ENCODE data around the gene TRPM5. TPM values are rescaled to one million over a fixed set of nuclear protein-coding genes. Genes with fewer than 3 reads are reported as not detected.
A peak's percentile ranks its signal among the peaks of the same experiment; 100 is the strongest.

Gene TRPM5
- total RNA-seq, 2 experiments from 2014 or later, result not detected

- Mint-ChIP-seq H3K27ac (no peak overlapping the region), H3K4me3 (no peak overlapping the region), H3K27me3 (no peaks in the 10 kb centered on the region), H3K4me1 (ENCODE audit: low read depth) (peaks cover 7% of the 10 kb centered on the region), H3K9me3 (no peaks in the 10 kb centered on the region), H3K36me3 (ENCODE audit: low read depth) (peaks cover under 1% of the 10 kb centered on the region)
- TF ChIP-seq, protein P1, sequence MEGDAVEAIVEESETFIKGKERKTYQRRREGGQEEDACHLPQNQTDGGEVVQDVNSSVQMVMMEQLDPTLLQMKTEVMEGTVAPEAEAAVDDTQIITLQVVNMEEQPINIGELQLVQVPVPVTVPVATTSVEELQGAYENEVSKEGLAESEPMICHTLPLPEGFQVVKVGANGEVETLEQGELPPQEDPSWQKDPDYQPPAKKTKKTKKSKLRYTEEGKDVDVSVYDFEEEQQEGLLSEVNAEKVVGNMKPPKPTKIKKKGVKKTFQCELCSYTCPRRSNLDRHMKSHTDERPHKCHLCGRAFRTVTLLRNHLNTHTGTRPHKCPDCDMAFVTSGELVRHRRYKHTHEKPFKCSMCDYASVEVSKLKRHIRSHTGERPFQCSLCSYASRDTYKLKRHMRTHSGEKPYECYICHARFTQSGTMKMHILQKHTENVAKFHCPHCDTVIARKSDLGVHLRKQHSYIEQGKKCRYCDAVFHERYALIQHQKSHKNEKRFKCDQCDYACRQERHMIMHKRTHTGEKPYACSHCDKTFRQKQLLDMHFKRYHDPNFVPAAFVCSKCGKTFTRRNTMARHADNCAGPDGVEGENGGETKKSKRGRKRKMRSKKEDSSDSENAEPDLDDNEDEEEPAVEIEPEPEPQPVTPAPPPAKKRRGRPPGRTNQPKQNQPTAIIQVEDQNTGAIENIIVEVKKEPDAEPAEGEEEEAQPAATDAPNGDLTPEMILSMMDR (IDR thresholded peaks at IDR 0.05), result no peak
- no peak for ATAC-seq
- POLR2A ChIA-PET, result no interaction called here
- no peak for DNase-seq
- intact Hi-C loops (cut with micrococcal nuclease), result no loop called here
- CTCF ChIA-PET, result interaction anchor here (2.9 kb wide), 1 partner anchor 14 kb away, joined by 15 read pairs; no protein-coding TSS in a partner anchor
These were observed 37.9 kb downstream of the TRPM5 start for GRCh38 chr11:2406451-2406850.

- intact Hi-C loops (cut with micrococcal nuclease), result loop anchor here (5.0 kb wide), 1 partner anchor 97 kb away; no protein-coding TSS in a partner anchor
- DNase-seq (no peak), ATAC-seq (no peak)
- POLR2A ChIA-PET, result no interaction called here
- CTCF ChIA-PET, result interaction anchor here (2.9 to 7.4 kb wide), 2 partner anchors 16 to 100 kb away, joined by 15 to 62 read pairs; no protein-coding TSS in a partner anchor
- no peaks in the 10 kb centered on the region for H3K27me3 Mint-ChIP-seq
- H3K36me3 Mint-ChIP-seq (ENCODE audit: low read depth), result peaks cover 2% of the 10 kb centered on the region
- TF ChIP-seq, protein P1 (IDR thresholded peaks at IDR 0.05), result no peak
- no peaks in the 10 kb centered on the region for H3K9me3 Mint-ChIP-seq
- H3K27ac Mint-ChIP-seq, result no peak overlapping the region
- H3K4me3 Mint-ChIP-seq, result no peak overlapping the region
- H3K4me1 Mint-ChIP-seq (ENCODE audit: low read depth), result peaks cover 9% of the 10 kb centered on the region
These were observed 39.5 kb downstream of the TRPM5 start for GRCh38 chr11:2404735-2405196.

DNA sequence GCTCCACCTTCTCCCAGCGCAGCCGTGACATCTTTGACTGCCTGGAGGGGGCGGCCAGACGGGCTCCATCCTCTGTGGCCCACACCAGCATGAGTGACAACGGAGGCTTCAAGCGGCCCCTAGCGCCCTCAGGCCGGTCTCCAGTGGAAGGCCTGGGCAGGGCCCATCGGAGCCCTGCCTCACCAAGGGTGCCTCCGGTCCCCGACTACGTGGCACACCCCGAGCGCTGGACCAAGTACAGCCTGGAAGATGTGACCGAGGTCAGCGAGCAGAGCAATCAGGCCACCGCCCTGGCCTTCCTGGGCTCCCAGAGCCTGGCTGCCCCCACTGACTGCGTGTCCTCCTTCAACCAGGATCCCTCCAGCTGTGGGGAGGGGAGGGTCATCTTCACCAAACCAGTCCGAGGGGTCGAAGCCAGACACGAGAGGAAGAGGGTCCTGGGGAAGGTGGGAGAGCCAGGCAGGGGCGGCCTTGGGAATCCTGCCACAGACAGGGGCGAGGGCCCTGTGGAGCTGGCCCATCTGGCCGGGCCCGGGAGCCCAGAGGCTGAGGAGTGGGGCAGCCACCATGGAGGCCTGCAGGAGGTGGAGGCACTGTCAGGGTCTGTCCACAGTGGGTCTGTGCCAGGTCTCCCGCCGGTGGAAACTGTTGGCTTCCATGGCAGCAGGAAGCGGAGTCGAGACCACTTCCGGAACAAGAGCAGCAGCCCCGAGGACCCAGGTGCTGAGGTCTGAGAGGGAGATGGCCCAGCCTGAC is 41.2 kb downstream of the TRPM5 start:
- H3K36me3 Mint-ChIP-seq (ENCODE audit: low read depth), result peaks cover 2% of the 10 kb centered on the region
- intact Hi-C loops (cut with micrococcal nuclease), result loop anchor here (5.0 kb wide), 1 partner anchor 96 kb away; no protein-coding TSS in a partner anchor
- peak overlapping the region; percentile 84 for H3K4me3 Mint-ChIP-seq
- no peaks in the 10 kb centered on the region for H3K9me3 Mint-ChIP-seq
- no peaks in the 10 kb centered on the region for H3K27me3 Mint-ChIP-seq
- POLR2A ChIA-PET, result interaction anchor here (0.7 kb wide), 1 partner anchor 18 kb away, joined by 3 read pairs; no protein-coding TSS in a partner anchor
- H3K27ac Mint-ChIP-seq, result no peak overlapping the region
- H3K4me1 Mint-ChIP-seq (ENCODE audit: low read depth), result peaks cover 12% of the 10 kb centered on the region
- DNase-seq, result no peak
- no peak for ATAC-seq
- CTCF ChIA-PET, result interaction anchor here (5.1 to 7.4 kb wide), 2 partner anchors 17 to 98 kb away, joined by 38 to 62 read pairs; no protein-coding TSS in a partner anchor
- TF ChIP-seq, protein P1 (IDR thresholded peaks at IDR 0.05), result no peak

GRCh38 chr11:2402106-2402505 is 42.2 kb downstream of the TRPM5 start:
- Mint-ChIP-seq H3K4me1 (ENCODE audit: low read depth) (peaks cover 12% of the 10 kb centered on the region), H3K9me3 (no peaks in the 10 kb centered on the region), H3K27me3 (no peaks in the 10 kb centered on the region), H3K4me3 (peak overlapping the region; percentile 84), H3K27ac (no peak overlapping the region), H3K36me3 (ENCODE audit: low read depth) (peaks cover 2% of the 10 kb centered on the region)
- ATAC-seq (no peak), DNase-seq (no peak)
- POLR2A ChIA-PET, result interaction anchor here (0.7 kb wide), 1 partner anchor 19 kb away, joined by 3 read pairs; no protein-coding TSS in a partner anchor
- intact Hi-C loops (cut with micrococcal nuclease), result loop anchor here (5.0 kb wide), 1 partner anchor 95 kb away; no protein-coding TSS in a partner anchor
- CTCF ChIA-PET, result interaction anchor here (2.2 to 7.4 kb wide), 5 partner anchors 18 to 486 kb away, joined by 6 to 62 read pairs (median 17); no protein-coding TSS in a partner anchor
- TF ChIP-seq, protein P1 (IDR thresholded peaks at IDR 0.05), result no peak

Measured in activated CD8-positive, alpha-beta T cell treated with anti-CD3 and anti-CD28 coated beads for 36 hours (primary cell).